Nephron (organoid): ENCODE measurements around the gene MAP1B.

Source experiments
- H3K27ac Mint-ChIP-seq, 3 experiments: 2 replicates each; pipeline ENCODE4 v1.8.0; 2020; ENCODE audit warnings: mixed read lengths in 3 of 3, mild to moderate bottlenecking in 2 of 3, moderate library complexity in 1 of 3
- H3K27me3 Mint-ChIP-seq: 2 replicates; pipeline ENCODE4 v1.8.0; 2021; ENCODE audit warnings: low read depth, mild to moderate bottlenecking, moderate library complexity, mixed read lengths
- H3K36me3 Mint-ChIP-seq: 2 replicates; pipeline ENCODE4 v1.8.0; 2020; ENCODE audit warnings: low read depth, mixed read lengths
- H3K4me1 Mint-ChIP-seq: 2 replicates; pipeline ENCODE4 v1.8.0; 2020; ENCODE audit warnings: mixed read lengths
- H3K4me3 Mint-ChIP-seq, 3 experiments: 2 replicates each; pipeline ENCODE4 v1.8.0; 2020; ENCODE audit warnings: mild to moderate bottlenecking in 3 of 3, mixed read lengths in 3 of 3, moderate library complexity in 2 of 3
- H3K9me3 Mint-ChIP-seq: 2 replicates; pipeline ENCODE4 v1.8.0; 2020; ENCODE audit warnings: mixed read lengths
- TF ChIP-seq, protein P1 (sequence below), 3 experiments: fragments of 200-600 bp; sonication (generic); IDR thresholded peaks; one replicate each; pipeline ENCODE4 v1.5.0; 2021; ENCODE audit warnings: antibody characterized with exemption in 3 of 3; ENCODE audit not compliant: unreplicated experiment in 3 of 3

Gene MAP1B

DNA sequence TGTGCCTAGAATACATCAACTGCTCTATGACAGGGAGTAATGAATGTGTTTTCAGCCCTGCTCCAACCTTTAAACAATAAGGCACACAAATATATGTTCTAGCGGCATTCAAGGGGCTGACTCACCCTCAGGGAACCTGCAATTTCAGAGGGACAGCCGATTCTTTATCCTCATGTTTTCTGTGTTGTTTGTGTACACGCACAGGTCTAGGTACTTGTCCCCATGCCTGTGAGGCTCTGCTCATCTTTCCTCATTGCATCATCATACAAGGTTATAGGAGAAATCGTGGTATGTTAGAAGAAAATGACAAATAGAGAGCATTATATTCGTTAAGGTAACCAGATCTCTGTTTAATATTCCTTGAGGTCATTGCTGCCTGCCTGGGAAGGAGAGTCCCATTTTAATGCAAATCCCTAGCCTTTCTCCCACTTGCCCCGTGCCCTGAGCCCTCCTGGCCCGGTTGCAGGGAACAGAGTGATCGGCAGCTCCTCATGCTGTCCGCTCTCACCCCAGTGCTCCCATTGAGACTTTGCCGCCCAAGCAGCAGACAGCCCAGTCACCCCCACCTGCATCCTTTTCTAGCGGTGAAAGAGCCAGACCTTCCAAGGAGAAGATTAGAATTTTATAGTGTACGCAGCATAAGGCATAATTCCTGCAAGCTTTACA is 14.6 kb downstream of the MAP1B start:
- peaks cover 54% of the 10 kb centered on the region for H3K36me3 Mint-ChIP-seq
- peaks cover 31% of the 10 kb centered on the region for H3K4me1 Mint-ChIP-seq
- peak overlapping the region in 2 of 3 experiments; percentile 18 to 20 for H3K27ac Mint-ChIP-seq
- H3K4me3 Mint-ChIP-seq = no peak overlapping the region
- no peaks in the 10 kb centered on the region for H3K27me3 Mint-ChIP-seq
- no peaks in the 10 kb centered on the region for H3K9me3 Mint-ChIP-seq
- TF ChIP-seq, protein P1, sequence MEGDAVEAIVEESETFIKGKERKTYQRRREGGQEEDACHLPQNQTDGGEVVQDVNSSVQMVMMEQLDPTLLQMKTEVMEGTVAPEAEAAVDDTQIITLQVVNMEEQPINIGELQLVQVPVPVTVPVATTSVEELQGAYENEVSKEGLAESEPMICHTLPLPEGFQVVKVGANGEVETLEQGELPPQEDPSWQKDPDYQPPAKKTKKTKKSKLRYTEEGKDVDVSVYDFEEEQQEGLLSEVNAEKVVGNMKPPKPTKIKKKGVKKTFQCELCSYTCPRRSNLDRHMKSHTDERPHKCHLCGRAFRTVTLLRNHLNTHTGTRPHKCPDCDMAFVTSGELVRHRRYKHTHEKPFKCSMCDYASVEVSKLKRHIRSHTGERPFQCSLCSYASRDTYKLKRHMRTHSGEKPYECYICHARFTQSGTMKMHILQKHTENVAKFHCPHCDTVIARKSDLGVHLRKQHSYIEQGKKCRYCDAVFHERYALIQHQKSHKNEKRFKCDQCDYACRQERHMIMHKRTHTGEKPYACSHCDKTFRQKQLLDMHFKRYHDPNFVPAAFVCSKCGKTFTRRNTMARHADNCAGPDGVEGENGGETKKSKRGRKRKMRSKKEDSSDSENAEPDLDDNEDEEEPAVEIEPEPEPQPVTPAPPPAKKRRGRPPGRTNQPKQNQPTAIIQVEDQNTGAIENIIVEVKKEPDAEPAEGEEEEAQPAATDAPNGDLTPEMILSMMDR (IDR thresholded peaks at IDR 0.05; ENCODE audit: unreplicated experiment in 3 of 3) = no peak

DNA sequence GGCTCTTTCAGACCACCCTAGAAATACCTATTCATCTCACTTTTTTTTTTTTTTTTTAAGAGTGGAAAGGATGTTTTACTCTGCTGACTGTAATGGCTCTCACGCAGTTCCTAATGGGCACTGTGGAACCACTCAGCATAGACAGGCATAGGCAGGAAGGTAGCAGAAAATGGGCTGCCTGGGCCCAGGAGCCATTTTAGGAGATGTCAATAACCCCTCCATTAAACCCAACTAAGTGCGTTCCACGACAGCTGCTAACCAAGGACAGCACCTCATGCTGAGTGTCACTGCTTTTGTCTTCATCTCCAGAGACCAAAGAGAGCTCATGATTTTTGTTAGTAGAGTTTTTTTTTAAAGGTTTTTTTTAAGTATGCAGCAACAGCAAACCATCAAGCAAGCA is 15.3 kb downstream of the MAP1B start:
- Mint-ChIP-seq H3K4me3 (no peak overlapping the region), H3K4me1 (peaks cover 31% of the 10 kb centered on the region), H3K27me3 (no peaks in the 10 kb centered on the region), H3K9me3 (no peaks in the 10 kb centered on the region), H3K27ac (peak overlapping the region in 1 of 3 experiments; percentile 18), H3K36me3 (peaks cover 47% of the 10 kb centered on the region)
- TF ChIP-seq, protein P1 (IDR thresholded peaks at IDR 0.05; ENCODE audit: unreplicated experiment in 3 of 3) = no peak

DNA sequence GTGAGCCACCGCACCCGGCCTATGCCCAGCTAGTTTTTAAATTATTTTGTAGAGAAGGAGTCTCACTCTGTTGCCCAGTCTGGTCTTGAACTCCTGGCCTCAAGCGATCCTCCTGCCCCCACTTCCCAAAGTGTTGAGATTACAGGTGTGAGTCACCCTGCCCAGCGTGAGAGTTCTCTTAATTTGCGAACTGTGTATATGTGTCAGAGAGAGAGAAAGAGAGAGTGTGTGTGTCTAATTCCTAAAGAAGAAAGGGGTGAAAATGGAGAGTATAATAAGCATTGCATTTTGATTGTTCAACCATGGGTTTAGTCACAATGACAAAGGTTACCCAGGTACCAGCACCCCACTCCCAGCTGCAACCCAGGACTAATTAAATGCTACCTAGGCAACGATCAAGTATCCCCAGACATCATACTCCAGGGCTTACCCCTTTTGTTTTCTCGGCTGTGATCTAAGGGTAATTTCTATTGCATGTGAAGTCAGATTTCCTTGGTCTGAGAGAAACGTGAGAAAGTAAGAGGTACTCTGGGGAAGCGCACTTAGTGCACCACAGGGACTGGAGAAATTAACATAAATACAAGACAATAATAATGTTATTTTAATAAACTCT is 16.6 kb downstream of the MAP1B start:
- H3K27ac Mint-ChIP-seq = no peak overlapping the region
- TF ChIP-seq, protein P1 (IDR thresholded peaks at IDR 0.05; ENCODE audit: unreplicated experiment in 3 of 3) = no peak
- H3K4me3 Mint-ChIP-seq = no peak overlapping the region
- peaks cover 31% of the 10 kb centered on the region for H3K4me1 Mint-ChIP-seq
- no peaks in the 10 kb centered on the region for H3K9me3 Mint-ChIP-seq
- peaks cover 35% of the 10 kb centered on the region for H3K36me3 Mint-ChIP-seq
- no peaks in the 10 kb centered on the region for H3K27me3 Mint-ChIP-seq

DNA sequence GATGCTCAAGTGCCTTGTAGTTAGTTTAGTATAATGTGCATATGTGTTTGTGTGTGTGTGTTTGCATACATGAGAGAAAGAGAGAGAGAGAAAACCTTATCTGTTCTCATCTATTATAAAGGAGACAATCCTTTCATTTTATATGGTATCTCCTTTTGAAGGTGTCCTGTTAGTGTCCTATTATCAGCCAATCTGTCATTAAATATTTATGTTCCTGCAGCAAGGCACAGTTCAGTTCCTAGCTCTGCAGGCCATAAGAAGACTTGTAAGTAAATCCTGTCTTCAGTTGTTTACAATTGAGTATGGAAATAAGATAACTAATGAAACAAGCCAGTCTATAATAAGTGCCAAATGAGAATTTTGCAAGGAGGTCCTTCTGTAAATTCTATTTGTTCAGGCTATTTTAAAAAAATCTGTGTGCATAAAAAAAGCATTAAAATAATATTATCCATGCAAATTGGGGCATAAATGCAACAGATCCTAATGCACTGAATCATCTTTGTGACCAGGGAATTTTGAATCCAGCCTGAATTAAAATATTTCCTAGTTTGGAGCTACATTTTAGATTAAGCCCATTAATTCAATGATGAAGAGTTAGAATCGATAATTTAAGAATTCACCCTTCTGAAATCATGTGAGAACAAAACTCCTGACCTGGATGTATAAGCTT is 18.1 kb downstream of the MAP1B start:
- TF ChIP-seq, protein P1 (IDR thresholded peaks at IDR 0.05; ENCODE audit: unreplicated experiment in 3 of 3) = no peak
- Mint-ChIP-seq H3K27ac (peak overlapping the region in 1 of 3 experiments; percentile 23), H3K4me3 (no peak overlapping the region), H3K36me3 (peaks cover 29% of the 10 kb centered on the region), H3K9me3 (no peaks in the 10 kb centered on the region), H3K4me1 (peaks cover 37% of the 10 kb centered on the region), H3K27me3 (no peaks in the 10 kb centered on the region)

DNA sequence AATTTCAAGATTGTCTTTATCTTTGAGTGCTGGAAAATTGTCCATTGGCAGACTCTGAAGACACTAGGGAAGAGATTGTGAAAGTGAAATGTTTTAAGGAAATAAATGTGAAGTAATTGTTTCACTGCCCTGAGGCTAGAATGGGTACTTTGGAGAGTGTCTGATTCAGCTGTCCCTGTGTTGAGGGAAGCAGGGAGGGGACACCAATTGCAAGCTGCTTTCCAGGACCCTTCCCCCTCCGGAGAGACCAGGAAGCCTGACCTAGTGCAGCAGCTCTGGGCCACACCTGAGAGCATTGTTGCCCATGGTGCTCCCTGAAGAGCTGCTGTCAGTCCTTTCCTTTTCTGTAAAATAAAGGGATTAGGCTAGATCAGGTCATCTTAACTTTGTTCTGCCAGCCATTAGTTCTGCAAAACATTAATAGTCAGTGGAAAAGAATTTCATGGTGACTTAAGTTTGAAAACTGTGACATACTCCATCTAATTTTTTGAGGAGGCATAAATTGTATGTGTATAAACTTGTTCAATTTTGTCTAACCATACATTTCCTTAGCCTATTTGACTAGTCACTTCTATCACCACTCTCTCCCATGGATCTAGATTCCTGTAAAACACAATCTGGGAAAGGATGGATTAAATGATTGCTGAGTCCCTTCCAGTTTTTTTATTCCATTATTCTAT is 18.8 kb downstream of the MAP1B start:
- H3K9me3 Mint-ChIP-seq = no peaks in the 10 kb centered on the region
- no peak overlapping the region for H3K4me3 Mint-ChIP-seq
- peak overlapping the region in 1 of 3 experiments; percentile 23 for H3K27ac Mint-ChIP-seq
- no peaks in the 10 kb centered on the region for H3K27me3 Mint-ChIP-seq
- TF ChIP-seq, protein P1 (IDR thresholded peaks at IDR 0.05; ENCODE audit: unreplicated experiment in 3 of 3) = no peak
- peaks cover 24% of the 10 kb centered on the region for H3K36me3 Mint-ChIP-seq
- H3K4me1 Mint-ChIP-seq = peaks cover 39% of the 10 kb centered on the region
